Parathyroid adenoma (tissue), 2 donors: ENCODE measurements around the gene KLHL6.
A peak's percentile ranks its signal among the peaks of the same experiment; 100 is the strongest.

Experiments
- H2AFZ ChIP-seq: fragments of 300-600 bp; sonication (generic); one replicate; pipeline ENCODE4 v1.7.0; 2017; ENCODE audit warnings: antibody characterized with exemption, mild to moderate bottlenecking
- H3K27ac ChIP-seq: fragments of 300-600 bp; sonication (generic); one replicate; pipeline ENCODE4 v1.7.0; 2017
- H3K27me3 ChIP-seq: fragments of 300-600 bp; sonication (generic); one replicate; pipeline ENCODE4 v1.7.0; 2017; ENCODE audit warnings: low read length; ENCODE audit not compliant: control insufficient read depth, insufficient read depth
- H3K36me3 ChIP-seq: fragments of 300-600 bp; sonication (generic); one replicate; pipeline ENCODE4 v1.7.0; 2017; ENCODE audit warnings: low read length; ENCODE audit not compliant: control insufficient read depth, insufficient read depth
- H3K4me1 ChIP-seq: fragments of 300-600 bp; sonication (generic); one replicate; pipeline ENCODE4 v1.7.0; 2017; ENCODE audit warnings: control low read depth
- H3K4me2 ChIP-seq: fragments of 300-600 bp; sonication (generic); one replicate; pipeline ENCODE4 v1.7.0; 2017; ENCODE audit warnings: low read length
- H3K4me3 ChIP-seq: fragments of 300-600 bp; sonication (generic); one replicate; pipeline ENCODE4 v1.7.0; 2017; ENCODE audit warnings: low read depth, low read length
- H3K79me2 ChIP-seq: fragments of 300-600 bp; sonication (generic); one replicate; pipeline ENCODE4 v1.7.0; 2017; ENCODE audit warnings: control low read depth
- H3K9ac ChIP-seq: fragments of 300-600 bp; sonication (generic); one replicate; pipeline ENCODE4 v1.7.0; 2017; ENCODE audit warnings: mild to moderate bottlenecking
- H3K9me3 ChIP-seq: fragments of 300-600 bp; sonication (generic); one replicate; pipeline ENCODE4 v1.7.0; 2017; ENCODE audit warnings: low read length; ENCODE audit not compliant: control insufficient read depth
- CTCF ChIP-seq: fragments of 300-600 bp; sonication (generic); IDR thresholded peaks from one replicate; pipeline ENCODE4 v1.7.0; 2017; ENCODE audit warnings: antibody characterized with exemption, mild to moderate bottlenecking
- donor health status: primary hyperparathyroidism.

The KLHL6 gene

DNA sequence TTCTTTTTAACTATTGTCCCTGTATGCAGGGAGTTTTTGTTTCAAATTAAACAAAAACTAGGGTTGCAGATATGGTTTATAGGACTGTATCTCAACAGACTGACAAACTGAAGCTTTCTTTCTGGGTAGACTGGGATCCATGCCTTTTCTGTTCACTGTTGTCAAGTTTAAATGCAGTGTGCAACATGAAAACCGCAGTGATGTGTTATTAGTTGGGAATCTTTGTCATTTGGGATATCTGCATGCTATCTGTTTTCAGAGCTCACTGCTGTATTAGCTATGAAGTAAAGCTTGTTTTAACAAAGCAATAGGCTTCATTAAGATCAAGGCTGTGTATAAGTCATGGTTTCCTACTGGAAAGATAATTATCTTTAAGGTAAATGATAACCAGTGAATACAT lies 105.7 kb downstream of the KLHL6 start:
- H3K36me3 ChIP-seq, result no peaks in the 10 kb centered on the region
- H3K27me3 ChIP-seq, result no peaks in the 10 kb centered on the region
- H3K4me3 ChIP-seq, result no peak overlapping the region
- TF ChIP-seq CTCF, result no peak
- no peaks in the 10 kb centered on the region for H3K79me2 ChIP-seq
- H3K27ac ChIP-seq, result no peak overlapping the region
- no peak overlapping the region for H2AFZ ChIP-seq
- no peak overlapping the region for H3K9ac ChIP-seq
- H3K9me3 ChIP-seq, result no peaks in the 10 kb centered on the region
- H3K4me1 ChIP-seq, result peaks cover 5% of the 10 kb centered on the region
- H3K4me2 ChIP-seq, result peak overlapping the region; percentile 89

GRCh38 chr3:183449391-183449790 lies 106.1 kb downstream of the KLHL6 start:
- H3K9ac ChIP-seq, result no peak overlapping the region
- H2AFZ ChIP-seq, result peak overlapping the region; percentile 3
- peak overlapping the region; percentile 29 for H3K4me3 ChIP-seq
- no peak for TF ChIP-seq CTCF
- H3K4me2 ChIP-seq, result peak overlapping the region; percentile 89
- no peaks in the 10 kb centered on the region for H3K36me3 ChIP-seq
- no peaks in the 10 kb centered on the region for H3K79me2 ChIP-seq
- H3K4me1 ChIP-seq, result peaks cover 5% of the 10 kb centered on the region
- H3K27me3 ChIP-seq, result no peaks in the 10 kb centered on the region
- no peak overlapping the region for H3K27ac ChIP-seq
- no peaks in the 10 kb centered on the region for H3K9me3 ChIP-seq

DNA sequence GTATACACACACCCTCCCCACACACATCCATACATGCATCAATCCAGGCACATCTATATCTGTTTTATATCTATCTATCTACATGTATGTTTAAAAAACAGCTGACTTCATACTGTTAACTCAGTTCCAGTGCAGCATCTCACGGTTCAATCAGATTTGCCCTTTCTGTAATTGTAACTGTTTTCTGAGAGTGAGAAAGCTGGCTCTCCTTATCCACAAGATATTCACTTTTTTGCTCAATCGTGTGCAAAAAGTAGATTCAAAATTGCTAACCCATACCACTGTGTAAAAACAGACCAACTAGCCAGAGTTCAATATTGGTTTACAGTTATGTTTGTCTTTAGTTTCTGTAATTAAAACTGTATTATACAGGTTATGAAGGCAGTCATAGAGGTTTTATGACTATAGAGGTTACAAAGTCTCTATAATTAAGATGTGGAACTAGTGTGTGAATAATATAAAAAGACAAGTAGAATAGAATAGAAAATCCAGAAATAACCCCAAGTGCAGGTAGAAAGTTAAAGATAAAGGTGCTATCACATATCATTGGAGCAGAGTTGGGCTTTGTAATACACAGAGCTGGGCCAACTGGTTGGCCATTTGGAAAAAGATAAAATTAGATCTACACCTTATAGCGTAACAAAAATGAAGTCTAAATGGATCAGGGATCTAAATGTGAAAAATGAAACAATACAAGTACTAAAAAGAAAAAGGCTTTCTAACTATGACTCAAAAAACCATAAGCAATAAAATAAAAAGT lies 107.0 kb downstream of the KLHL6 start:
- H3K27ac ChIP-seq, result peak overlapping the region; percentile 84
- peak overlapping the region; percentile 96 for H3K4me3 ChIP-seq

DNA sequence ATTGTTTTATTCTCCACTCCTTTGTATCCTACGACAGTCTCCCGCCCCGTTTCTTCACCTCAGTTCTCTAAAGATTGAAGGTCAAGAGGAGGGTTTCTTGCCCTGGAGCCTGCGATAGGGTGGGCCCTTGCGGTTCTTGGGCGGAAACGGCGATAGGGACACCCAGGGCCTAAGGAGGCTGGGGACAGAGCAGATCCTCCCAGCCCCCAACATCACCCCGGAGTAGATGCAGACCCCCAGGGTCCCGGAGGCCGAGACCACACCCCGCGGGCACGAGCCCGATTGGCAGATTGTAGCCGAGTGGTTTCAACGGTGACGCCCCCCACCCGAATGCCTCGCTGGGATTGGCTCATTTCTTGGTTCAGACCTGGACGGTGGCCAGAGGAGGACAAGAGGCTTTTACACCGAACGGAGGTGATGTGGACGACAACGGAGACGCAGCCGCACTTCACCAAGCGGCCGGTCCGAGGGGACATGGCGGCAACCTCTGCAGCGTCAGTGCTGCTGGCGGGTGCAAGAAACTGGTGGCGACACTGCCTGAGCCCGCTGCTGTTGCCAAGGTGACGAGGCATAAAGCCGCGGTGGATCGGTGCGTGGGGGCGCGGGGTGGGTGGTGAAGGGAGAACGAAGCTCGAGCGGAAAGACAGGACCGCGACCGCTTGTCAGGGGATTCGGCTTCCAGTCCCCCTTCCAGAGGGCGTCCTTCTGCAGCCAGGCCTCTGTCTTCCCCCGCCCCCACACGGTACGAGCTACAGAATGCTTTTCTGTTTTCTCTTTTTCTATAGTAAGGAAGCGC lies 108.1 kb downstream of the KLHL6 start:
- Histone ChIP-seq H3K9ac (peak overlapping the region; percentile 3), H3K9me3 (no peaks in the 10 kb centered on the region), H2AFZ (peak overlapping the region; percentile 99), H3K79me2 (no peaks in the 10 kb centered on the region), H3K4me2 (peak overlapping the region; percentile 89), H3K27ac (peak overlapping the region; percentile 84), H3K27me3 (no peaks in the 10 kb centered on the region), H3K4me1 (peaks cover 5% of the 10 kb centered on the region), H3K4me3 (peak overlapping the region; percentile 96), H3K36me3 (no peaks in the 10 kb centered on the region)
- no peak for TF ChIP-seq CTCF

More for the DNA sequence above, 107.0 kb downstream of the KLHL6 start:
- Histone ChIP-seq H3K79me2 (no peaks in the 10 kb centered on the region), H3K9me3 (no peaks in the 10 kb centered on the region), H3K9ac (no peak overlapping the region), H3K4me1 (peaks cover 5% of the 10 kb centered on the region), H2AFZ (peak overlapping the region; percentile 99), H3K36me3 (no peaks in the 10 kb centered on the region), H3K27me3 (no peaks in the 10 kb centered on the region), H3K4me2 (peak overlapping the region; percentile 89)
- TF ChIP-seq CTCF, result no peak
